ENCODE data around the gene FOLR2.

FOLR2 gene

DNA sequence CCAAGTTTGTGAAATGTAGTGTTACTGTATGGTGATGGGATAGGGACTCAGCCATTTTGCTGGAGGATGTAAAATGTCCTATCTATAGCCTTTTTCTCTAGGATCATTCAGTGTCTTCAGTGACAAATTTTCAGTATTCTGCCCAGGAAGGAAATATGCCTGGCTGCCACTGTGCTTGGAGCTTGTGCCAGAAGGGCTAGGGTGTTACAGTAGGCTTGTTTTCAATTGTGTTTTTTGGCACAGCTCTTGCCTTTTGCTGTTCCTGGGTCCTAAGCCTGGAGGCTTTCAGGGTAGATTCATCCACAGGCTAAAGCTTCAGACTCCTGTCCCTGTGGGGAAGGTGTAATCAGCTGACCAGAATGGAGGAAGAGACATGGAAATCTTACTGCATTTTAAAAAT, 49.4 kb downstream of the FOLR2 start:
- in situ Hi-C loops (cut with HindIII; ENCODE audit: low sequenced_read_pairs), result loop anchor here (10.0 kb wide), 1 partner anchor 71 kb away; the partner anchor contains the start of gene FOLR1

DNA sequence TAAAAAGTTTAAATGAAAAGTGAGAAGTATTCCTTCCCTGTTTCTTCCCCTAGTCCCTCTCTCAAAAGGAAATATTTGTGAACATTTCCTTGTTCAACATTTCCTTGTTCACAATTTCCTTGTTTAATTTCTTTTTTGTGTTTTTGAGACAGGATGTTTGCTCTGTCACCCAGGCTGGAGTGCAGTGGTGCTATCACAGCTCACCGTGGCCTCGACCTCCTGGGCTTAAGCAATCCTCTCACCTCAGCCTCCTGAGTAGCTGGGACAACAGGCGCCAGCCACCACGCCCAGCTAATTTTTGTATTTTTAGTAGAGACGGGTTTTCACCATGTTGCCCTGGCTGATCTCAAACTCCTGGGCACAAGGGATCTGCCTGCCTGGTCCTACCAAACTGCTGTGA, 50.4 kb downstream of the FOLR2 start:
- in situ Hi-C loops (cut with HindIII; ENCODE audit: low sequenced_read_pairs), result loop anchor here (10.0 kb wide), 1 partner anchor 72 kb away; the partner anchor contains the start of gene FOLR1

DNA sequence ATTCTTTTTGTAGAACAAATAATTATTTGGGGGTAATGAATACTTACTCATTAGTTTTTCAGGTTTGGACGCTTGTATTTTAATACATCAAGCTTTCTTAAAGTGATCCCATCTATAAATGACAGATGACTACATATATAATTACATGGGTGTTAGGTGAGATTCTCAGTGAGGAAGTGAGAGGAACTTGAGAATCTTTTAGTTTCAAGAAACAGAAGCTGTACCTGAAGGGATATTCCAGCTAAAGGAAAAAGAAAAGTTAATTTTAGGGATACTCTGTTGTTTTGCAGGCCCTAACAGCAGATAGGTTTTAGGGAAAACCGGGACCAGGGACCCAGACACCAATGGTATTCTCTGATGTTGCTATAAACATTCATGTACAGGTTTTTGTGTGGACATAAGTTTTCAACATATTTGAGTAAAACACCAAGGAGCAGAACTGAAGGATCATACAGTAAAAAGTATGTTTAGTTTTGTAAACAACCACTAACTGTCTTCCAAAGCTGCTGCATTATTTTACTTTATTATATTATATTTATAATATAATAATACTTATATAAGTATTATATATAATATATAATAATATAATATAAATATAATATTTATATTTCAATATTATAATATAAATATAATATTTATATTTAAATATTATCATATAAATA, 51.5 kb downstream of the FOLR2 start:
- in situ Hi-C loops (cut with HindIII; ENCODE audit: low sequenced_read_pairs), result loop anchor here (10.0 kb wide), 1 partner anchor 73 kb away; the partner anchor contains the start of gene FOLR1
